K562 (cell line): ENCODE results near the gene AASS. TPM values are rescaled to one million over a fixed set of nuclear protein-coding genes. Genes with fewer than 3 reads are reported as not detected.

ENCODE experiments used
- ATAC-seq: fragments of 200-7000 bp; cut with Tn5 transposase; 3 replicates; pipeline ENCODE4 v1.9.1; 2020; ENCODE audit warnings: moderate library complexity
- BruUV-seq: library from RNA; stranded (reverse); fragments of 400-500 nt; replicated peaks from 2 replicates; lab custom pipeline; 2021; lab: Mats Ljungman, UMichigan
- CTCF ChIA-PET: fragments of 300-600 bp; formaldehyde crosslinking; extraction: SDS; loops from one replicate; lab custom pipeline; 2021; ENCODE audit warnings: low intra/inter-chr PET ratio; lab: Yijun Ruan, JAX
- POLR2A ChIA-PET: fragments of 300-600, 350-650 bp; sonication (Branson Sonifier 250); formaldehyde crosslinking; extraction: SDS; loops from one replicate; lab custom pipeline; 2021; ENCODE audit warnings: antibody characterized with exemption, inconsistent platforms; lab: Yijun Ruan, JAX
- DNase-seq, 4 experiments: peaks; one replicate each; pipeline versions ENCODE4 v3.0.0 to v3.0.0-alpha.2; 2011 to 2018; ENCODE audit warnings: low spot score in 3 of 4, mixed read lengths in 3 of 4; ENCODE audit errors: extremely low read depth in 1 of 4
- FAIRE-seq: peaks from 2 replicates; lab custom pipeline; 2011; peaks lifted over from hg19 to GRCh38; lab: Jason Lieb, UNC
- H2AFZ ChIP-seq: 2 replicates; pipeline ENCODE4 v1.6.0; 2011; ENCODE audit warnings: low read depth, low read length, control low read depth, inconsistent platforms
- H3K27ac ChIP-seq: fragments of 200-600 bp; 3 replicates; pipeline ENCODE4 v1.8.0; 2011; ENCODE audit warnings: low read depth, mild to moderate bottlenecking, control low read depth, inconsistent platforms, low read length, moderate library complexity, mixed read lengths; ENCODE audit errors: extremely low read depth
- H3K27me3 ChIP-seq, 2 experiments: fragments of 300-600 bp in 1 of 2; 2 replicates in 1 of 2; 3 replicates in 1 of 2; pipeline versions ENCODE4 v1.6.0 to v1.8.0; 2011; ENCODE audit warnings: inconsistent platforms in 2 of 2, low read length in 2 of 2, mild to moderate bottlenecking in 1 of 2, mixed read lengths in 1 of 2, moderate library complexity in 1 of 2; ENCODE audit not compliant: control insufficient read depth in 2 of 2, insufficient read depth in 2 of 2
- H3K36me3 ChIP-seq: fragments of 300-600 bp; 3 replicates; pipeline ENCODE4 v1.8.0; 2011; ENCODE audit warnings: mild to moderate bottlenecking, low read length, inconsistent platforms; ENCODE audit not compliant: control insufficient read depth, insufficient read depth
- H3K4me1 ChIP-seq, 2 experiments: fragments of 200-600 bp in 1 of 2; replicated peaks in 1 of 2; 2 replicates in 1 of 2; 3 replicates in 1 of 2; pipeline versions ENCODE4 v1.5.1 to v1.8.0; 2011; ENCODE audit warnings: inconsistent platforms in 2 of 2, low read length in 2 of 2, mild to moderate bottlenecking in 1 of 2, mixed read lengths in 1 of 2, moderate library complexity in 1 of 2; ENCODE audit not compliant: control insufficient read depth in 2 of 2, insufficient read depth in 2 of 2
- H3K4me2 ChIP-seq: 2 replicates; pipeline ENCODE4 v1.6.1; 2011; ENCODE audit warnings: low read length, control low read depth, inconsistent platforms, mixed read lengths; ENCODE audit not compliant: insufficient read depth
- H3K4me3 ChIP-seq: fragments of 200-600 bp; sonication (generic), shearing (Covaris generic); 2 replicates; pipeline ENCODE4 v1.5.1; 2016; ENCODE audit warnings: control low read depth, inconsistent platforms
- H3K79me2 ChIP-seq: fragments of 200-600 bp; 3 replicates; pipeline ENCODE4 v1.8.0; 2011; ENCODE audit warnings: low read length, inconsistent platforms; ENCODE audit not compliant: control insufficient read depth, insufficient read depth
- H3K9ac ChIP-seq, 2 experiments: 2 replicates each; pipeline versions ENCODE4 v1.6.0 to v1.6.1; 2011; ENCODE audit warnings: low read depth in 2 of 2, low read length in 2 of 2, control low read depth in 1 of 2, inconsistent platforms in 1 of 2, mild to moderate bottlenecking in 1 of 2, mixed read lengths in 1 of 2; ENCODE audit not compliant: insufficient read depth in 1 of 2
- H3K9me1 ChIP-seq: one replicate; pipeline ENCODE4 v1.6.0; 2011; ENCODE audit warnings: inconsistent platforms, mild to moderate bottlenecking, low read length, moderate library complexity; ENCODE audit not compliant: control insufficient read depth, insufficient read depth
- H3K9me3 ChIP-seq: replicated peaks from 2 replicates; pipeline ENCODE4 v1.5.1; 2011; ENCODE audit warnings: low read depth, low read length, inconsistent platforms; ENCODE audit not compliant: control insufficient read depth, insufficient read depth
- H4K20me1 ChIP-seq: replicated peaks from 2 replicates; pipeline ENCODE4 v1.6.1; 2011; ENCODE audit warnings: low read length, inconsistent platforms, mixed read lengths; ENCODE audit not compliant: control insufficient read depth, insufficient read depth
- CBX1 ChIP-seq: sonication (generic); IDR thresholded peaks from 2 replicates; pipeline ENCODE4 v1.6.1; 2016; ENCODE audit warnings: antibody characterized with exemption, low read depth, mild to moderate bottlenecking
- CEBPG ChIP-seq, 3 experiments: fragments of 200-800 bp in 1 of 3; sonication (Bioruptor generic) in 1 of 3; sonication (generic) in 1 of 3; formaldehyde crosslinking in 1 of 3; IDR thresholded peaks in 2 of 3; conservative IDR thresholded peaks in 1 of 3; 2 replicates each; pipeline versions ENCODE4 v1.6.1 to v1.8.0; 2016 to 2022; ENCODE audit warnings: missing compliant biosample characterization in 2 of 3, missing genetic modification characterization in 2 of 3, mild to moderate bottlenecking in 1 of 3, missing genetic modification reagents in 1 of 3
- ESRRA ChIP-seq: fragments of 450-650 bp; IDR thresholded peaks from 2 replicates; pipeline ENCODE4 v1.6.1; 2014; ENCODE audit warnings: low read depth, mild to moderate bottlenecking, moderate library complexity, borderline replicate concordance
- MXD1 ChIP-seq: fragments of 250-450 bp; sonication (Bioruptor Pico); IDR thresholded peaks from 2 replicates; pipeline ENCODE4 v1.8.0; 2021; ENCODE audit warnings: borderline replicate concordance, mild to moderate bottlenecking, moderate library complexity; ENCODE audit not compliant: poor library complexity, severe bottlenecking
- NFXL1 ChIP-seq: fragments of 450-650 bp; formaldehyde crosslinking; IDR thresholded peaks from 2 replicates; pipeline ENCODE4 v1.4.0; 2021; ENCODE audit warnings: mild to moderate bottlenecking
- NFYB ChIP-seq: IDR thresholded peaks from 2 replicates; pipeline ENCODE4 v1.6.1; 2011; ENCODE audit warnings: mild to moderate bottlenecking, moderate library complexity; ENCODE audit not compliant: insufficient read length; ENCODE audit errors: extremely low read depth
- NR2C2 ChIP-seq, 2 experiments: fragments of 200-800 bp in 1 of 2; sonication (Bioruptor generic) in 1 of 2; sonication (generic) in 1 of 2; formaldehyde crosslinking in 1 of 2; IDR thresholded peaks; 2 replicates each; pipeline versions ENCODE4 v1.6.1 to v1.8.0; 2016 to 2022; ENCODE audit warnings: mild to moderate bottlenecking in 1 of 2, missing compliant biosample characterization in 1 of 2, missing genetic modification characterization in 1 of 2, missing genetic modification reagents in 1 of 2
- PHF21A ChIP-seq: fragments of 450-650 bp; IDR thresholded peaks from 2 replicates; pipeline ENCODE4 v1.6.1; 2017; ENCODE audit warnings: low read depth, borderline replicate concordance
- POLR2A ChIP-seq: fragments of 450-650 bp; conservative IDR thresholded peaks from 2 replicates; pipeline ENCODE4 v1.6.1; 2016
- RNF2 ChIP-seq: sonication (generic); IDR thresholded peaks from 2 replicates; pipeline ENCODE4 v1.6.1; 2016
- TCFL5 ChIP-seq: fragments of 250-450 bp; sonication (Bioruptor Pico); conservative IDR thresholded peaks from 2 replicates; pipeline ENCODE4 v1.6.1; 2021; ENCODE audit warnings: mild to moderate bottlenecking, moderate library complexity, matching md5 sums
- U2AF1 ChIP-seq: fragments of 200-400 bp; formaldehyde crosslinking; optimal IDR thresholded peaks from 2 replicates; pipeline ENCODE3; 2017; ENCODE audit warnings: mild to moderate bottlenecking, low read depth, low read length, moderate library complexity
- U2AF2 ChIP-seq: fragments of 200-400 bp; formaldehyde crosslinking; optimal IDR thresholded peaks from 2 replicates; pipeline ENCODE3; 2017; ENCODE audit warnings: low read depth, mild to moderate bottlenecking, low read length
- ZBTB33 ChIP-seq: sonication (generic); formaldehyde crosslinking; IDR thresholded peaks from 2 replicates; pipeline ENCODE4 v1.8.1; 2023; ENCODE audit warnings: mild to moderate bottlenecking, missing genetic modification reagents
- ZNF282 ChIP-seq: sonication (generic); formaldehyde crosslinking; IDR thresholded peaks from 2 replicates; pipeline ENCODE4 v1.8.1; 2023; ENCODE audit warnings: missing genetic modification reagents
- ZNF583 ChIP-seq: fragments of 250-450 bp; sonication (Bioruptor Pico); IDR thresholded peaks from 2 replicates; pipeline ENCODE4 v1.4.0; 2020
- ZNF695 ChIP-seq: fragments of 450-650 bp; formaldehyde crosslinking; IDR thresholded peaks from 2 replicates; pipeline ENCODE4 v1.4.0; 2020; ENCODE audit warnings: mild to moderate bottlenecking, moderate library complexity
- WGBS: fragments of 100-300 bp; shearing (Covaris generic); methylation state at CpG from one replicate; pipeline ENCODE4 v1.1.6; 2016; ENCODE audit warnings: low coverage, mixed read lengths; ENCODE audit not compliant: insufficient coverage; ENCODE audit errors: missing lambda C conversion rate; 5-methylcytosine and 5-hydroxymethylcytosine counted together
- in situ Hi-C: fragments of 300-500 bp; cut with MboI; formaldehyde crosslinking; loops from 4 replicates; pipeline ENCODE4 v1.15.0; 2018; ENCODE audit warnings: inconsistent platforms, mixed read lengths
- intact Hi-C: fragments of 100-400 bp; cut with micrococcal nuclease; formaldehyde crosslinking; loops from 2 replicates; pipeline ENCODE4 v1.14.2; 2022
- polyA plus RNA-seq, 8 experiments: library from polyadenylated mRNA; depleted of rRNA in 4 of 8; stranded (reverse) in 5 of 8; unstranded in 3 of 8; fragments of >200 nt; fragmentation: Nextera tagmentation in 2 of 8; fragmentation: Illumina TruSeq in 1 of 8; extraction: Ambion mirVana in 2 of 8; extraction: Trizol in 1 of 8; gene quantifications; 2 replicates each; pipeline versions ENCODE4 v1.2.1 to v1.2.3, GENCODE V29; 2011 to 2014; ENCODE audit warnings: inconsistent platforms in 1 of 8, missing spikeins in 1 of 8
- total RNA-seq, 7 experiments: library from RNA; depleted of rRNA in 6 of 7; stranded (reverse); fragments of >200 nt in 6 of 7; fragmentation: Illumina TruSeq in 2 of 7; extraction: Trizol in 2 of 7; gene quantifications; 2 replicates each; pipeline versions ENCODE4 v1.2.1 to v1.2.3, GENCODE V29; 2011 to 2021; ENCODE audit warnings: low replicate concordance in 1 of 7

Gene AASS
- total and polyA plus RNA-seq, 9 of the 15 experiments (the other 6 are each of a cell fraction or from before 2014, with no cell fraction given) = 0.04 to 0.38 (median 0.07) TPM; not detected in 6

- TF ChIP-seq TCFL5 (CRISPR knock-in tag) (no peak), ZNF583 (CRISPR knock-in tag) (no peak), PHF21A (no peak), RNF2 (no peak), POLR2A (no peak)
Observed at GRCh38 chr7:122070834-122071233, 73.2 kb downstream of the AASS start (continued).

GRCh38 chr7:122070062-122070461 is 74.0 kb downstream of the AASS start:
- 0% methylated on average over 1 of the region's 1 CpG for WGBS
- Histone ChIP-seq H3K9me1 (no peaks in the 10 kb centered on the region), H3K4me1 (no peaks in the 10 kb centered on the region), H3K79me2 (no peaks in the 10 kb centered on the region), H3K36me3 (no peaks in the 10 kb centered on the region), H2AFZ (no peak overlapping the region), H3K4me3 (no peak overlapping the region), H3K9ac (no peak overlapping the region), H3K4me2 (no peak overlapping the region), H4K20me1 (no peaks in the 10 kb centered on the region), H3K27me3 (no peaks in the 10 kb centered on the region), H3K9me3 (no peaks in the 10 kb centered on the region), H3K27ac (no peak overlapping the region)
- TF ChIP-seq ZNF695 (CRISPR knock-in tag) (no peak), U2AF2 (no peak), ZNF282 (CRISPR knock-in tag) (no peak), NR2C2 (CRISPR knock-in tag; IDR thresholded peaks at IDR 0.05) (no peak), NR2C2 (tag; IDR thresholded peaks at IDR 0.05) (no peak), MXD1 (CRISPR knock-in tag) (no peak), U2AF1 (no peak), CBX1 (no peak), CEBPG (CRISPR knock-in tag; IDR thresholded peaks at IDR 0.05) (no peak), CEBPG (tag; conservative IDR thresholded peaks at IDR 0.05 in 1 of 2, IDR thresholded peaks at IDR 0.05 in 1 of 2) (no peak), NFYB (no peak), ESRRA (no peak), NFXL1 (CRISPR knock-in tag) (no peak), ZBTB33 (CRISPR knock-in tag) (no peak)
- BruUV-seq = no TSS peak
- no peak for ATAC-seq
- POLR2A ChIA-PET = interaction anchor here (0.7 kb wide), 1 partner anchor 22 kb away, joined by 3 read pairs; no protein-coding TSS in a partner anchor
- in situ Hi-C loops = no loop called here
- no peak for DNase-seq
- CTCF ChIA-PET = no interaction called here
- intact Hi-C loops = no loop called here
- FAIRE-seq = no peak
